ENCODE data around the gene KCTD3. TPM values are rescaled to one million over a fixed set of nuclear protein-coding genes. Genes with fewer than 3 reads are reported as not detected.

KCTD3 gene
- total RNA-seq, 1 experiment from 2014 or later: 39.3 TPM

DNA sequence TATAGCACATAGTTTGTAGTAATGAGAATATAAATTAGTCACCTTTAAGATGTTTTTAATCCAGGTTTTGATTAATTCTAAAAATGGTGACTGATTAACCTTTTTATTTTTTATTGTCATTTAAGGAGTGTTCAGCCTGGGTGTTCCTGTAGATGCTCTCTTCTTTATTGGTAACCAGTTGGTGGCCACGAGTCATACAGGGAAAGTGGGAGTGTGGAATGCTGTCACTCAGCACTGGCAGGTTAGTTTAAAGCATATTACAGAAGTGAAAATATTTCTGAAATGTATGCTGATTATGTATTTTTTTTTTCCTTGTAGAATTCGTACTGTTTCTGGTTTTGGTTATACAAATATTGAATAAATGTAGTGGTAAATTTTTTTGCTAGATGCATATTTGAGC, 28.1 kb downstream of the KCTD3 start:
- H2BK12ac ChIP-seq (ENCODE audit: insufficient read length, low read depth, low read length): no peak overlapping the region
- H3K23me2 ChIP-seq (ENCODE audit: insufficient read length, low read depth, low read length, poor library complexity, severe bottlenecking): no peaks in the 10 kb centered on the region
- no peak overlapping the region for H3K27ac ChIP-seq (ENCODE audit: insufficient read length, low read depth, low read length)
- H4K8ac ChIP-seq (replicated peaks; ENCODE audit: insufficient read length, low read depth, low read length): no peak overlapping the region
- H3K23ac ChIP-seq (ENCODE audit: insufficient read length, low read depth, low read length): no peak overlapping the region
- no peak overlapping the region for H3K4ac ChIP-seq (ENCODE audit: low read depth, low read length)
- no CpG with 5 or more reads among the region's 2 CpGs for WGBS (ENCODE audit: extremely low coverage, insufficient read length, low lambda C conversion rate)
- H2BK20ac ChIP-seq (ENCODE audit: low read depth, low read length, poor library complexity, severe bottlenecking): no peak overlapping the region
- no peak overlapping the region for H4K91ac ChIP-seq (ENCODE audit: insufficient read length, low read depth, low read length)
- no peak overlapping the region for H4K5ac ChIP-seq (ENCODE audit: insufficient read length, low read depth, low read length)
- no peak overlapping the region for H3K56ac ChIP-seq (ENCODE audit: insufficient read length, low read depth, low read length)
- H2AFZ ChIP-seq (ENCODE audit: low read length): no peak overlapping the region
- Mint-ChIP-seq H3K9me3 (no peaks in the 10 kb centered on the region), H3K27ac (no peak overlapping the region), H3K4me3 (no peak overlapping the region), H3K36me3 (ENCODE audit: insufficient read depth in 1 of 3, low read depth in 3 of 3) (peaks cover 14 to 30% (median 21%) of the 10 kb centered on the region in 3 experiments; a peak in 6 of 7 replicates), H3K4me1 (peaks cover 22 to 26% of the 10 kb centered on the region in 2 experiments), H3K27me3 (ENCODE audit: low read depth) (no peaks in the 10 kb centered on the region)
- H2AK5ac ChIP-seq (ENCODE audit: insufficient read length, low read length): no peak overlapping the region
- H3K14ac ChIP-seq (ENCODE audit: insufficient read depth, low read length): no peak overlapping the region
- no peak overlapping the region for H2BK120ac ChIP-seq (ENCODE audit: low read depth, low read length, poor library complexity, severe bottlenecking)
- H3K27me3 ChIP-seq (ENCODE audit: insufficient read depth, low read length): no peaks in the 10 kb centered on the region
- no peak overlapping the region for H3K4me2 ChIP-seq (ENCODE audit: insufficient read depth, insufficient read length, low read length)
- no peak for DNase-seq
- TF ChIP-seq, protein P1, sequence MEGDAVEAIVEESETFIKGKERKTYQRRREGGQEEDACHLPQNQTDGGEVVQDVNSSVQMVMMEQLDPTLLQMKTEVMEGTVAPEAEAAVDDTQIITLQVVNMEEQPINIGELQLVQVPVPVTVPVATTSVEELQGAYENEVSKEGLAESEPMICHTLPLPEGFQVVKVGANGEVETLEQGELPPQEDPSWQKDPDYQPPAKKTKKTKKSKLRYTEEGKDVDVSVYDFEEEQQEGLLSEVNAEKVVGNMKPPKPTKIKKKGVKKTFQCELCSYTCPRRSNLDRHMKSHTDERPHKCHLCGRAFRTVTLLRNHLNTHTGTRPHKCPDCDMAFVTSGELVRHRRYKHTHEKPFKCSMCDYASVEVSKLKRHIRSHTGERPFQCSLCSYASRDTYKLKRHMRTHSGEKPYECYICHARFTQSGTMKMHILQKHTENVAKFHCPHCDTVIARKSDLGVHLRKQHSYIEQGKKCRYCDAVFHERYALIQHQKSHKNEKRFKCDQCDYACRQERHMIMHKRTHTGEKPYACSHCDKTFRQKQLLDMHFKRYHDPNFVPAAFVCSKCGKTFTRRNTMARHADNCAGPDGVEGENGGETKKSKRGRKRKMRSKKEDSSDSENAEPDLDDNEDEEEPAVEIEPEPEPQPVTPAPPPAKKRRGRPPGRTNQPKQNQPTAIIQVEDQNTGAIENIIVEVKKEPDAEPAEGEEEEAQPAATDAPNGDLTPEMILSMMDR (conservative IDR thresholded peaks at IDR 0.05): no peak
- no peak overlapping the region for H2BK15ac ChIP-seq (ENCODE audit: low read depth, low read length)
- no peaks in the 10 kb centered on the region for H3K79me1 ChIP-seq (ENCODE audit: insufficient read depth, low read depth, low read length, poor library complexity, severe bottlenecking)
- H3K18ac ChIP-seq (ENCODE audit: insufficient read length, low read depth, low read length): no peak overlapping the region
- H2BK5ac ChIP-seq (ENCODE audit: insufficient read length, low read length): no peak overlapping the region
- H3K9ac ChIP-seq (ENCODE audit: extremely low read depth, insufficient read length, low read length): no peak overlapping the region
- H3K79me2 ChIP-seq (ENCODE audit: insufficient read depth, low read length): no peaks in the 10 kb centered on the region
- H3K4me1 ChIP-seq (ENCODE audit: insufficient read depth, low read length): no peaks in the 10 kb centered on the region; the same call in 1 of the 2 replicates
- H3T11ph ChIP-seq (ENCODE audit: low read length): no peak overlapping the region
- no peaks in the 10 kb centered on the region for H4K20me1 ChIP-seq (ENCODE audit: control insufficient read depth, insufficient read depth, insufficient read length)
- H3K9me3 ChIP-seq (ENCODE audit: control insufficient read depth, low read depth, low read length): no peaks in the 10 kb centered on the region

All from H9 (cell line).